OCI-LY7 (cell line): ENCODE measurements around the gene CCNO. TPM values are rescaled to one million over a fixed set of nuclear protein-coding genes. Genes with fewer than 3 reads are reported as not detected.

ENCODE experiments used
- BruUV-seq: library from RNA; stranded (reverse); fragments of 400-500 nt; replicated peaks from 2 replicates; lab custom pipeline; 2021; lab: Mats Ljungman, UMichigan
- CTCF ChIA-PET: fragments of 300-600 bp; sonication (Branson Sonifier 250); formaldehyde crosslinking; loops from one replicate; lab custom pipeline; 2022; ENCODE audit warnings: antibody characterized with exemption; ENCODE audit not compliant: unreplicated experiment; lab: Charles Lee
- POLR2A ChIA-PET: fragments of 300-600 bp; sonication (Branson Sonifier 250); formaldehyde crosslinking; loops from one replicate; lab custom pipeline; 2022; ENCODE audit warnings: antibody characterized with exemption; lab: Charles Lee
- DNase-seq: peaks from one replicate; pipeline ENCODE4 v3.0.0-alpha.2; 2015; ENCODE audit warnings: low spot score
- H2AFZ ChIP-seq: fragments of 200-600 bp; sonication (generic), shearing (Covaris generic); 2 replicates; pipeline ENCODE4 v1.6.1; 2014; ENCODE audit warnings: mild to moderate bottlenecking, antibody characterized with exemption, low read length, moderate library complexity
- H3K27ac ChIP-seq: fragments of 200-600 bp; sonication (generic); 2 replicates; pipeline ENCODE4 v1.5.1; 2014; ENCODE audit warnings: mixed run types, low read depth, mild to moderate bottlenecking, moderate library complexity, low read length, inconsistent platforms; ENCODE audit not compliant: poor library complexity, severe bottlenecking
- H3K36me3 ChIP-seq: fragments of 200-600 bp; sonication (generic); 2 replicates; pipeline ENCODE4 v1.6.1; 2014; ENCODE audit warnings: mild to moderate bottlenecking, antibody characterized with exemption, low read length, moderate library complexity, mixed read lengths; ENCODE audit not compliant: insufficient read depth
- H3K4me1 ChIP-seq: fragments of 200-600 bp; sonication (generic); 2 replicates; pipeline ENCODE4 v1.5.1; 2014; ENCODE audit warnings: mild to moderate bottlenecking, low read length; ENCODE audit not compliant: insufficient read depth, poor library complexity, severe bottlenecking
- H3K4me2 ChIP-seq: fragments of 200-600 bp; sonication (generic); 2 replicates; pipeline ENCODE4 v1.6.1; 2014; ENCODE audit warnings: mild to moderate bottlenecking, low read length
- H3K4me3 ChIP-seq: fragments of 200-600 bp; sonication (generic); 2 replicates; pipeline ENCODE4 v1.5.1; 2014; ENCODE audit warnings: mild to moderate bottlenecking, low read depth, low read length; ENCODE audit not compliant: poor library complexity, severe bottlenecking
- H3K79me2 ChIP-seq: fragments of 200-600 bp; sonication (generic); 2 replicates; pipeline ENCODE4 v1.6.1; 2016; ENCODE audit warnings: low read depth, mild to moderate bottlenecking, low read length, moderate library complexity, mixed read lengths; ENCODE audit not compliant: insufficient read depth
- H3K9me2 ChIP-seq: fragments of 200-600 bp; sonication (generic); 2 replicates; pipeline ENCODE4 v1.6.1; 2016; ENCODE audit warnings: mild to moderate bottlenecking, low read length, mixed read lengths; ENCODE audit not compliant: insufficient read depth
- H3K9me3 ChIP-seq: fragments of 200-600 bp; sonication (generic); 2 replicates; pipeline ENCODE4 v1.6.1; 2014; ENCODE audit warnings: mild to moderate bottlenecking, mixed run types, low read length, mixed read lengths
- H4K20me1 ChIP-seq: fragments of 200-600 bp; sonication (generic); 2 replicates; pipeline ENCODE4 v1.6.1; 2014; ENCODE audit warnings: mild to moderate bottlenecking, antibody characterized with exemption, low read length, moderate library complexity, mixed read lengths; ENCODE audit not compliant: insufficient read depth
- CTCF ChIP-seq: fragments of 200-600 bp; sonication (generic); conservative IDR thresholded peaks from 2 replicates; pipeline ENCODE4 v1.5.1; 2014; ENCODE audit warnings: mild to moderate bottlenecking, antibody characterized with exemption, low read length, moderate library complexity, mixed read lengths
- EZH2phosphoT487 ChIP-seq: fragments of 200-600 bp; sonication (generic); IDR thresholded peaks from 2 replicates; pipeline ENCODE4 v1.6.1; 2018; ENCODE audit warnings: low read depth, borderline replicate concordance, mild to moderate bottlenecking, mixed run types, antibody characterized with exemption, low read length, moderate library complexity, mixed read lengths
- intact Hi-C: fragments of 100-400 bp; cut with micrococcal nuclease; formaldehyde crosslinking; loops from one replicate; pipeline ENCODE4 v1.10.0; 2022; ENCODE audit not compliant: unreplicated experiment
- total RNA-seq, 2 experiments: library from RNA; depleted of rRNA in 1 of 2; stranded (reverse); fragments of >200 nt in 1 of 2; shearing (Covaris generic) in 1 of 2; gene quantifications; 2 replicates each; pipeline ENCODE4 v1.2.3, GENCODE V29; 2014 to 2022

The CCNO gene
- total RNA-seq, 2 experiments from 2014 or later: 2.4 to 3.3 TPM

- no peak overlapping the region for H3K4me2 ChIP-seq
- no peaks in the 10 kb centered on the region for H4K20me1 ChIP-seq
- no peaks in the 10 kb centered on the region for H3K79me2 ChIP-seq
- no peak overlapping the region for H3K27ac ChIP-seq
- no peak for DNase-seq
- no TSS peak for BruUV-seq
- no peaks in the 10 kb centered on the region for H3K9me3 ChIP-seq
- intact Hi-C loops: no loop called here
- POLR2A ChIA-PET: no interaction called here
- no peaks in the 10 kb centered on the region for H3K36me3 ChIP-seq
- no peaks in the 10 kb centered on the region for H3K9me2 ChIP-seq
- H2AFZ ChIP-seq: no peak overlapping the region
- TF ChIP-seq CTCF: no peak
- no peak for TF ChIP-seq EZH2phosphoT487
- CTCF ChIA-PET: no interaction called here
- H3K4me3 ChIP-seq: no peak overlapping the region
- H3K4me1 ChIP-seq: peaks cover 11% of the 10 kb centered on the region
Measured at GRCh38 chr5:55222092-55222984, 11.1 kb downstream of the CCNO start.

DNA sequence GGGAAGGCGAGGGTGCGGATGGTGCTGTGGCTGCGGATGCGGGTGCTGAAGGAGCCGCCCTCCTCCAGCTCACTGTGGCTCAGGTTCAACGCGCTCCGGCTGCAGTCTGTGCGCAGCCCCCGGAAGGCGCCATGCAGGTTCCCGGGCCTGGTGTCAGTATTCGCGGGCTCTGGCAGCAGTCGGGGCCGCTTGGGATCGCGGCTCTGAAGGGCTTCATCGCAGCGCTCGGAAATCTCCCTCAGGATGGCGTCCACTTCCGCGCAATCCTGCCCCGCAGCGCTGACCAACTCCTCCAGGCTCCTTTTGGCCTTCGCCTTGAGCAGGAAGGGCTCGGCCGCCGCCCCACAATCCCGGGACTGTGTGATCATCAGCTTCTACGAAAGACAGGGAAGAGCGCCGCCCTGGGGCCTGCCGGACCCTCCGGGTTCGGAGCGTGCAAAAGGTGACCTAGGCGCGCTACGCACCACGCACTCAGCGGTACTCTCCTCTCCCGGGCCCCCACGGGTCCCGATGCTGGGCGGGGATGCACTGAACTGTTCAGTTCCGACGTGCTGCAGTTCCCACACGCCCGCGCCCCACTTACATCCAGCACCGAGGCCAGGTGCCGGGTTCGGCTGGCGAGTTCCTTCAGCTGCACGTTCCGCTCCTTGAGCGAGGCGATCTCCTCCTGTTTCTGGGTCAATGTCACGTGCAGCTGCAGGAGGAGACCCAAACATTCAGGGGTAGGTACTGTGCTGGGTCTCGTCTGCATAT is 12.8 kb downstream of the CCNO start:
- H3K4me3 ChIP-seq: no peak overlapping the region
- H2AFZ ChIP-seq: no peak overlapping the region
- H3K9me2 ChIP-seq: no peaks in the 10 kb centered on the region
- H3K27ac ChIP-seq: no peak overlapping the region
- CTCF ChIA-PET: no interaction called here
- no peaks in the 10 kb centered on the region for H3K79me2 ChIP-seq
- no peak for DNase-seq
- no peaks in the 10 kb centered on the region for H3K4me1 ChIP-seq
- H3K36me3 ChIP-seq: no peaks in the 10 kb centered on the region
- POLR2A ChIA-PET: no interaction called here
- TF ChIP-seq CTCF (no peak), EZH2phosphoT487 (no peak)
- no peak overlapping the region for H3K4me2 ChIP-seq
- no peaks in the 10 kb centered on the region for H3K9me3 ChIP-seq
- intact Hi-C loops: no loop called here
- H4K20me1 ChIP-seq: no peaks in the 10 kb centered on the region
- no TSS peak for BruUV-seq

- BruUV-seq: no TSS peak
- Histone ChIP-seq H3K79me2 (no peaks in the 10 kb centered on the region), H3K9me3 (no peaks in the 10 kb centered on the region), H4K20me1 (no peaks in the 10 kb centered on the region), H3K4me1 (no peaks in the 10 kb centered on the region), H3K4me2 (no peak overlapping the region), H3K9me2 (no peaks in the 10 kb centered on the region), H3K36me3 (no peaks in the 10 kb centered on the region), H3K4me3 (no peak overlapping the region), H3K27ac (no peak overlapping the region), H2AFZ (no peak overlapping the region)
- ChIA-PET CTCF (no interaction called here), POLR2A (no interaction called here)
- intact Hi-C loops: no loop called here
- DNase-seq: no peak
- no peak for TF ChIP-seq CTCF
Measured at GRCh38 chr5:55219770-55220169, 13.6 kb downstream of the CCNO start.
